ENCODE results near the gene GNPDA1.

GRCh38 chr5:142003266-142003800 is 9.5 kb downstream of the GNPDA1 start:
- no peak for TF ChIP-seq EZH2 (IDR thresholded peaks at IDR 0.05)
- TF ChIP-seq CTCF (IDR thresholded peaks at IDR 0.05), result no peak
- no peak for TF ChIP-seq EZH2phosphoT487 (IDR thresholded peaks at IDR 0.05)
